ENCODE results near the gene CARD19.

GRCh38 chr9:93077367-93077766 is 18.6 kb upstream of the CARD19 start:
- TF ChIP-seq CTCF (IDR thresholded peaks at IDR 0.05) (no peak), POLR2A (IDR thresholded peaks at IDR 0.05) (no peak)
